Subcutaneous adipose tissue (tissue), 4 donors: ENCODE measurements around the gene POU3F1. TPM values are rescaled to one million over a fixed set of nuclear protein-coding genes. Genes with fewer than 3 reads are reported as not detected.

Experiments
- CTCF ChIP-seq: fragments of 450-650 bp; IDR thresholded peaks from one replicate; pipeline ENCODE4 v1.5.1; 2016; ENCODE audit warnings: low read depth, mild to moderate bottlenecking, control low read depth, antibody characterized with exemption, moderate library complexity
- total RNA-seq, 4 donors: library from RNA; depleted of rRNA; stranded (reverse); fragments of >200 nt; gene quantifications; one replicate each; pipeline ENCODE4 v1.1.0, GENCODE V29; 2016

Gene POU3F1
- not detected for total RNA-seq

DNA sequence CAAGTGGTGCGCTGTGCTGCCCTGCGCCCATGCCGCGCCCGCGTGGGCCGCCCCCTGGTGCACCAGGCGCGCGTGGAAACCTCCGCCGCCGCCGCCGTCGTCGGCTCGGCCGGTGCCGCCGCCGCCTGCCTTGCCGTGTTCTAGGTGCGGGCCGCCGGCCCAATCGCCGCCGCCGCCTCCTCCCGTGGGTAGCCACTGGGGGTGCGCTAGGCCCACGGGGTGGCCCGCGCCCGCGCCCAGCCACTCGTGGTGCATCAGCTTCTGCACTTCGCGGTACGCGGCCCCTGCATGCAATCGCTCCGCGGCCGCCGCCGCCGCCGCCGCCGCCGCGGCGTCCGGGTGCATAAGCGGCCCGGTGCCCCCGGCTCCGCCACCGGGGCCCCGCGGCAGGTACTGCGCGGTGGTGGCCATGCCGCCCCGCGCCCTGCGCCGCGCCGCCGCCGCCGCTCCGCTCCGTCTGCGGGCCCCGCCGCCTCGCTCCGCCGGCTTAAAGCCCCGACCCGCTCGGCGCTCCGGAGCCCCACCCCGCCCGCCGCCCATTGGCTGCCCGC, at the start of gene POU3F1:
POU3F1 (minus strand) TSS at position 461 of the 551 bp plus-strand sequence; CDS start at position 411, 50 bp downstream.
- no peak for TF ChIP-seq CTCF

- TF ChIP-seq CTCF, result no peak
These were observed 48.9 kb upstream of the POU3F1 start for GRCh38 chr1:38095454-38095931.

- no peak for TF ChIP-seq CTCF
These were observed 48.2 kb upstream of the POU3F1 start for GRCh38 chr1:38094711-38095290.

- no peak for TF ChIP-seq CTCF
These were observed 47.3 kb upstream of the POU3F1 start for GRCh38 chr1:38093569-38094520.

- no peak for TF ChIP-seq CTCF
These were observed 45.7 kb upstream of the POU3F1 start for GRCh38 chr1:38092256-38092655.

DNA sequence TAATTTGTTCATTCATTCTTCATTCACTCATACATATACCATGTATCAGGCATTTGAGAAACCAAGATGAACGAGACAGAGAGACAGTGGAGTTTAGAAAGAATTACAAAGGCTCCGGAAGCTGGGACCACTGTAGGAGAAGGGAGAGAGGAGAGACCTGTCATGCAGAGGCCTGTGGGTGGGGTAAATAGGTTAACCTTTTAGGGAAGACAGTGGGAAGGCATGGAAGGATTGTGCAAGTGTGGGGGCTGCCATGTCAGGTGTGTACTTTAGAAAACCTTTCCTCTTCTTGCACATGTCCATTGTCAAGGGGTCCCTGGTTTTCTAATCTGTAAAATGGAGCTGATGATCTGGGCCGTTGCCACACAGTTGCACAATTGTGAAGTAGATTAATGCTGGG, 44.2 kb upstream of the POU3F1 start:
- TF ChIP-seq CTCF, result no peak
